OCI-LY3 (cell line): ENCODE results near the gene ATOH8.

Experiments used
- CTCF ChIP-seq: fragments of 200-600, 300-600 bp; sonication (generic); IDR thresholded peaks from 2 replicates; pipeline ENCODE4 v1.5.1; 2014; ENCODE audit warnings: antibody characterized with exemption, low read length, low read depth
- EZH2phosphoT487 ChIP-seq: fragments of 200-600 bp; shearing (Covaris generic); IDR thresholded peaks from 2 replicates; pipeline ENCODE4 v1.6.1; 2018; ENCODE audit warnings: antibody characterized with exemption, mixed run types, low read depth

- no peak for TF ChIP-seq CTCF
- TF ChIP-seq EZH2phosphoT487 = no peak
Observed at GRCh38 chr2:85755122-85756027, 1.6 kb downstream of the ATOH8 start.
